ENCODE data around the gene BCAS2. TPM values are rescaled to one million over a fixed set of nuclear protein-coding genes. Genes with fewer than 3 reads are reported as not detected.
"Not testable (repeated sequence)": the region's sequence is repeated elsewhere in the genome, so short reads cannot be mapped to it uniquely, and the experiment has no call there.

The BCAS2 gene
- total RNA-seq (2014; rRNA removed; shearing (Covaris generic)): 123 and 148 TPM in 2 replicates

DNA sequence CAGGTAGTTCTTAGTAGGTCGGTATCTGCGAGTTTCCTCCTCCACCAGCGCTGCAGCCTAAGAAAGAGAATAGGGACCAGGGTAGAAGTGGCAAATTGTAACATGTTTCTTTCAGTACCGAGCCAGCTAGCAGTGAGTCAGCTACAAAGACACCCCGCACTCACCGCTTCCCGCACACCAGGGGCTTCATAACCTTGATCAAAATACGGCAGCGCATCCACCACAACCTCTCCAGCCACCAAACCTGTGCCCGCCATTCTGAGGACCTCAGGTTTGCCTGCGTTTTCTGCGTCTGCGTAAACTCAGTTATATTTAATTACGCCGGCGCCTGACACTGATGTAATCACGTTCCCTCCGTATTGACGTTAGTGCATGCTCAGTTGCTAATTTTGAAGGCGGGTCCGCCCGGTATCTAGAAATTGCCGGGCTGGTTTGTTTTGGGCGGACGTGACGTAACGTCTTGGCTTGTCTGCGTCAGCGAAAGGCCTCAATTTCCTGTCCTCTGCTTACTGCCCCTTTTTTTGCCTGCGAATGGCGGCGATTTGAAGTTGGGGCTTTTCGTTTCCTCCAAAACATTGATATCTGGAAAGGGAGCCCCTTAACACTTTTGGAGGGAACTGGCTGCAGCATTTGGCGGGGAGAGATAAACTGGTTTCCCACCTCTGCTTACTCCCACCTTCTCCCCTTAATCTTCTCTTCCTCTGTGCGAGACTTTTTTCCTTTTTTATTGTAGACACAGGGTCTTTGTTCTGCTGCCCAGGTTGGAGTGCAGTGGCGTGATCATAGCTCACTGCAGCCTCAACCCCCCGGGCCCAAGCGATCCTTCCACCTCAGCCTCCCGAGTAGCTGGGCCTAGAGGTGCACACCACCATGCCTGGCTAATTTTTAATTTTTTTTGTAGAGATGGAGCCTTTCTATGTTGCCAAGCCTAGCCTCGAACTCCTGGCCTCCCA, at the start of gene BCAS2:
Gene BCAS2, minus strand, starts transcription at position 281 of the 953 bp plus-strand sequence. Its CDS starts 24 bp downstream, at position 257.
- peak; percentile 99 for DNase-seq (ENCODE audit: low read depth)

DNA sequence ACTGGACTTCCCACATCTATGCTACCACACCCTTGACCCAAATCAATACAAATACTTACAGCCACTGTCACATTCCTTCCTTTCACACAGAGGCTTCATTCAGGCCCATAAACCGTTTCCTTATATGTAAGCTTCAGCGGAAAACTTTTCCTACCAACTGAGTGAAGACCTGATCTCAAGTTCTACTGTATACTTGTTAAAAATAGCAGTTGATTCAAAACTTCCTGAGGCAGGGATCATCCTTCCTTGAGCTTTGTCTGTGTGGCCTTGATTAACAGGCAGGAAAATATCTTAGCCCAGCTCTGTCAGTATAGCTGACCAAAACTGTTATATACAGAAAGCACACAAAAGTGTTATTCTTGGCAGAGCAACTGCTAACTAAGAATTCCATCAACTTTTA, 45.7 kb upstream of the BCAS2 start:
- no peak for DNase-seq (ENCODE audit: low read depth)

DNA sequence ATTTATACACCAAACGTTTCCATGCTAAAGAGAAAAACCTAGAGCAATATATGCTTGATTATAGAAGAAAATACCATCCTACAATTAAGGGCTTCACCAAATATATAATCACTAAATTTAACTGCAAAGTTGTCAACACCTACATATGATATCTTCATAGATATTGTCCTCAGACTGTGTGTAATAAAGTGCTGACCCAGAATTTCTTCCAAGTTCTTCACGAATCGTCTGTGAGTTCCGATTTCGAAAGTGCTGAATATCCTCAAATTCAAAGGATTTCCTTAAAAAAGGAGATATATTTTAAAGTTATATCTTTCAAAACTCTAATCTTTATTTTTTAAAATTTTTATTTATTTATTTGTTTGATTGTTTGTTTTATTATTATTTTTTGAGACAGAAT, 41.9 kb upstream of the BCAS2 start:
- no peak for DNase-seq (ENCODE audit: low read depth)

DNA sequence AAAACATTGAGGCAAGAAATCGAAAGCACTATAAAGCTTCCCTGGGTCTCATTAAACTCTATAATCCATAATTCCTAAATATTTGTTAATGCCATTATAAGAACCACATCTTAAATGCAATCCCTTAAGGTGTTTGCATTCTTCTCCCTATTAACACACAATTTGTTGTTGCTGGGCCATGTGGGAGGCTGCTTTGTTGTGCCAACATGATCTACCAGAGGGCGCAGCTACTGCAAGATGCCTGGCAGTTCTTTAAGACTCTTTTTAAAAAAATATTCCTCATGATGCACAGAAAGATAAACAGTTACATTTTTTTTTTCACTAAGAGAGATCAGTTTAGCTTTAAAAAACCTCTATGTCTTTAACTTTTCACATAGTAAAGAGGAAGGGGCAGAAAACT, 39.0 kb upstream of the BCAS2 start:
- DNase-seq (ENCODE audit: low read depth): no peak

DNA sequence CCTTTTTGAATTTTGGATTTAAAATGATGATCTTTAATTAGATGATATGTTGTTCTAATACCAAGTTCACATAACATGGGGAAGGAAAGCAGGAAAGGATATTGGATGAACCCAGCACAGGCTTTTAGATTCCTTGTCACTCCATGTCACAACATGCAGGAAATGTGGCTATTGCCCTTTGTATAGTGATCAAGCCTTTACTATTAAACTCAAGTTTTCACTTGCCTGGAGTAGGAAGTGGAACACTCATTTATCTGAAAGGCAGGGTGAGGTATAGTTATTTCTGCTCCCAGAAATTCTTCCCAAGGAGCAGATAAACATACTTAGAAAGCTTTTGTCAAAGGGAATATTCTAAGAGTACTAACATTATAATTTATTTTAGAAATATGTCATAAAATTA, 37.2 kb upstream of the BCAS2 start:
- DNase-seq (ENCODE audit: low read depth): no peak

DNA sequence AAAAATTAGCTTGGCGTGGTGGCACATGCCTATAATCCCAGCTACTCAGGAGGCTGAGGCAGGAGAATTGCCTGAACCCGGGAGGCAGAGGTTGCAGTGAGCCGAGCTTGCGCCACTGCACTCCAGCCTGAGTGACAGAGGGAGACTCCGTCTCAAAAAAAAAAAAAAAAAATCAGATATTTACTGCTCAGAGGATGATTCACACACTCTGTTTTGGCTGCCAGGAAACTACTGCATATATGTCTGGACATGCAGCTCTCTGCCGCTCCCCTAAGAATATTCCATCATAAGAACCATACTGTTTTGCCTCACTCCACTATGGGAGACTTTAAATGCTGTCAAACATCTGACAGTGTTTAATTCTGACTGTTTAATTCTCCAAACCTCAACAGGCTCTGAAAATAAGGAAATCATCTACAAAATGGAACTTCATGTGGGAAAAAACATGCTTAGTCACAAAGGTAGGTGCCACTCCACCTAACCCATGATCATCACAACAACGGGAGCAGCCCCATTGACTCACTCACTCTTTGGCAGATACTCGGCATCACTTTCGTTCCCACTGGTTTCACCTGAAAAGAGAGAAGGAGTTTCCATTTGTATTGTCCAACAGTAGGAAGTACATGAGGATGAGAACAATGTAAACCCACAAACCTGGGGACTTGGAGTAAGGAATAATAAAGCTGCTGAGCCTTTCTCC, 29.3 kb upstream of the BCAS2 start:
- DNase-seq (ENCODE audit: low read depth): peak; percentile 64

DNA sequence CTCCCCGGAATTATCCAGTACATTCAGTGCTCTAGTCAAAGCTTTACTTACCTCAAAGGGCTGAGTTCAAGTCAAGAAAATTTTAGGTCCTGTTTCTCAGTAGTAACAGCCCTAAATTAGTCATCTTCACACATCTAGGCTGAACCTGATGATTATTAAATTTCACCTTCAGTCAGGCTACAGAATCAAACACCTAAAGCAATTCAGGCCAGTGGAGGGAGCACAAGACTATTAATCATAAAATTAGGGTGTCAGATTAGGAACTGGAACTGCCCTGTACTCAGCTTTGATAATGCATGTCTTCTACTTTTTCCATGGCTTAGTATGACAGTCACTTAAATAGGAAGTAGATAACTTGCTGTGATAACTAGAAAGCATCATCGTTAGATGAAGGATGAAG, 28.4 kb upstream of the BCAS2 start:
- no peak for DNase-seq (ENCODE audit: low read depth)

DNA sequence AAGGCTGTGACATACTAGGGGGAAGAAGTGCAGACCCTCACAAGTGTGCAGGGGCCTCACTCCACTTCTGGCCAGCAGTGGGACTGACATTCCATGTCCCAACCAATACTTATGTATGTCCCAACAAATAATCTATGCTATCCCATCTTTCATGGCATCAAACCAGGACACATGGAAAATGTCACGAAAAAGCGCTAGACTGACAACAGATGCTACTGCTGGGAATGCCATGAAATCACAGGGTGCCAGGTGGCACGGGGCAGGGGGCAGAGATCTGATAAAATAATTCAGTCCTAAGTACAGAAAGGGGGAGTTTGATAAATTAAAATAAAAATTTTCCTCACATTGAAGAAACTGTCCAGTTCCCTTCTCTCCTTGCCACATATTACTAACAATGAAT, 27.6 kb upstream of the BCAS2 start:
- no peak for DNase-seq (ENCODE audit: low read depth)

DNA sequence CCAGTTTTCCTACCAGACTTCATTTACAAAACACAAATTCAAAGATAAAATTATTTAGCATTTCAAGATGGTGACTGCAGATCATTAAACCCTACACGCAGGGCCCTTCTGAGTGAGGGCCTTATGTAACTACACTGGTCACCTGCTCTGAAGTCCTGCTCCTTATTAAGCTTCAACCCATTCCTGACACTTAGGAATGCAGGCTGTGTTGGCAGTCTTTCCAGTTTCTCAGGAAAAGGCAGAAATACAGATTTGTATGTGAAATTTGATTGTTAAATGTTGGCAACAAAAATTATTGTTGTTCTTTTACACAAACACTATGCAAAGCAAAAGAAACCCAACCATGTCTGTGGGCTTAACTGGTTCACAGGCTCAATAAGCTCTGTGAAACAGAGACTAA, 25.8 kb upstream of the BCAS2 start:
- DNase-seq (ENCODE audit: low read depth): no peak

DNA sequence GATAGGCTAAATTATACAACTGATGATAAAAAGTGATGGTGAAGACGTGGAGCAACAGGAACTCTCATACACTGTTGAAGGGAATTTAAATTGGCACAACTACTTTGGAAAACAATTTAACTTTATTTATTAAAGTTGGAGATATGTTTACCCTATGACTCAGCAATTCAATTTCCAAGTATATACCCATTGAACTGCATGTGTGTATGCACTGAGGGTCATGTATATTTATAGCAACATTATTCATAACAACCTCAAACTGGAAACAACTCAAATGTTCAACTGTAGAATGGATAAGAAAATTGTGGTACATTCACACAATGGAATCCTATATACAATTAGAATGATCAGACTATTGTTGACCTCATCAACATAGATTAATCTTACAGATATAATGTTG, 16.5 kb upstream of the BCAS2 start:
- DNase-seq (ENCODE audit: low read depth): no peak

DNA sequence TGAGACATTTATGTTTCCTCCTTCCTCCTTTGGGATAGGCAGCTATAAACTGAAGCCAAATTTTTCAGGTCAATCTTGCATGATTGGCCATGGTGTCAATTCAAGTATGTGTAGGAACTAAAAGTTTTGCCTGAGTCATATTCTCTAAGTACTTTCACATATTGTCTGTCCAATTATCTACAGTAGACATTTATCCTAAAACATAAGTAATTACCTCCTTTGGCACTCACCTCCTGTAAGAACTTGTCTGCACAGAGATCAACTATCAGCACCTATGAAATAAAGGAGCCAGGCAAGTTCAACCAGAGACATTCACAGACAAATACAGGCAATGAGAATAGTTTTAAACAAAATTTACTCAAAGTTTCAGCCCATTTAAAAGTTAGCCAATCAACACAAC, 14.2 kb upstream of the BCAS2 start:
- DNase-seq (ENCODE audit: low read depth): no peak

DNA sequence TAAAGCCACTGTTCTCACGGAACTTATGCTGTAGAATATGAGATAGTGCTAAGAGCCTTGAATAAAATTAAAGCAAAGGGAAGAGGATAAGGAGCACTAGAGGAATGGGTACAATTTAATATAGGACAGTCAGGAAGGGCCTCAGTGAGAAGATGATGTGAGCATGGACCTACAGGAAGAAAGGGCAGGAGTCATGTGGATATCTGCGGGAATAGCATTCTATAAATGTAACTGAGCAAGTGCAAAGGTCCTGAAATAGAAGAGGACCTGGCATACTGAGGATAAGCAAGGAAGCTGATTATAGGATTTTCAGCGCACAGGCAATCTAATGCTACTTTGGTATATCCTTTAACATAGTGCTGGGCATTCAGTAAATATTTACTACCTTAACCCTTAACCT, 12.6 kb upstream of the BCAS2 start:
- no peak for DNase-seq (ENCODE audit: low read depth)

DNA sequence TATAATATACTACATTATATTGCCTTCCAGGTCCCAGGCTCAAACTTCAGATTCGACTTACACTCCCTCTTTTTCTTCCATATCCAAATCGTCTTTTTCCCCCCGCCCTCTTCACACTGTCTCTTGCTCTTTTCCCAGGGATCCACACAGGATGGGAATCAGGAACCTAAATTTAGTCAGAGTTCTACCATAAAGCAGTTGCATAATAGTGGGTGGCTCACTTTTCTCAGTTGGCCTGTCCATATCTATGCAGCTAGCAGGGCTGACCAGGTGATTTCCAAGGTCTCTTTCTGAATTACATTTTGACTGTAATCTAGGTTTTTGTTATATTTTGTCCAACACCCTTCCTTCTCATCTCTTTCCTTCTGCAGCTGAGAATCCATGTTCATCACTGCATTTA, 7.7 kb upstream of the BCAS2 start:
- no peak for DNase-seq (ENCODE audit: low read depth)

DNA sequence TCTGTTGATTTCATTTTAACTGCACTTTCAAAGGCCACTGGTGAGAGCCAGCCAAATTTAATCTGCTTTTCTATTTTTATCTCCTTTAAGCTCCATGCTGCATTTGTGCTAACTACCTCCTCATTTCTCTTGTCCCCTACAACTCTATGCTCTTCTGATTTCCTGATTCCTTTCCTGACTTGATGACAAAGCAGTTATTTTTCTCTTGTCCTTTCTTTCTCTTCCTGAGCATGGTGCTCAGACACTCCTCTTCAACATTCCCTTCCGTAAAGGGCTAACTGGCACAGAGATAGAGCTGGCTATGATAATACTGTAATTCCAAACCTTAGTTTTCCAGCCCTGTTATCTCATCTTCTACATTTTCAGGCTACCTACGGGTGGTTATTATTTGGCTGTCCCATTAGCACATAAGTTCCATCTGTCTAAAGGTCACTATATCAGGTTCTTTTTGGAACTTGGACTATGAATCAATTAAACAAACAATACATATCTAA, 6.8 kb upstream of the BCAS2 start:
- DNase-seq (ENCODE audit: low read depth): no peak

DNA sequence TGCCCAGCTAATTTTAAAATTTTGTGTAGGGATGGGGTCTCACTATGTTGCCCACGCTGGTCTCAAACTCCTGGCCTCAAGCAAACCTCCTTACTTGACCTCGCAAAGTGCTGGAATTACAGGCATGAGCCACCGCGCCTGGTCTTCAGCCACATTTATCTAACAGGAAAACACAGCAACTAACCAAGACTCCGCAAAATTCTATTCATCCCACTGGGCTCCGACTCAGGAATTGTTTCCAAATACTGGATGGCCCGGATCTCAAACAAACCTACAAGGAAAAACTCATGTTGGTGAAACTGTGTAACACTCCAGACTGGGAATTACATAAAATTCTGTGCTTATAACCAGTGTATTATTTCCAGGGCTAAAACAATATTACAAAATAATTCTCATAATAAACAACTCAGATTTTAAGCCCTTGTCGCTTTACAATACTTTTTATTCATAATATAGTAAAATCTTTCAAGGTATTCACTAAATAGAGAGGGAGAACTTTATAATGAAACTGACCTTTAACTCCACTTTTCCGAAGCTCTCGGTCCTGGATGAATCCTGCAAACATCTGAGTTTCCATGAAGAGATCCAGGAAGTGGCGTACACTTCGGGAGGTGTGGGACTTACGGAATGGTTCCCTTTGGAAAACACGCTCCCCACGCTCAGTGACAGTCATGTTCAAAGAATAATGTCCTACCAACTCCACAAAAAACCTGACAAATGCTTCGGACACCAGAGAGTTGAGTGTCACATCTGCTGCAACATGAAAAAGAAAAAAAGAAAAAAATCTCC, 6.0 kb upstream of the BCAS2 start:
- no peak for DNase-seq (ENCODE audit: low read depth)

DNA sequence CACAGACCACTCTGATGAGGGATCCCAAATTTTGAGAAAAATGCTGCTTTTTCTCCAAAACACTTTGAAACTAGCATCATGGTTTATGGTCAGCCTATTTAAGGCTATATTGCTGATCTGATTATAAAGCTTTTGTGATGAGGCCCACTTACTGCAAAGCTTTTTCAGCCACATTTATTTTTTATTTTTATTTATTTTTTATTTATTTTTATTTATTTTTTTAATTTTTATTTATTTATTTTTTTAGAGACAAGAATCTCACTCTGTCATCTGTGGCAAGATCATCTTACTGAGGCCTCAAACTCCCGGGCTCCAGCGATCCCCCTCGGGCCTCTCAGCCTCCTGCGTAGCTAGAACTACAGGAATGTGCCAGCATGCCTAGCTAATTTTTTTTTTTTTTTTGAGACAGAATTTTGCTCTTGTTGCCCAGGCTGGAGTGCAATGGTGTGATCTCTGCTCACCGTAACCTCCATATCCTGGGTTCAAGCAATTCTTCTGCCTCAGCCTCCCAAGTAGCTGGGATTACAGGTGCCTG, 5.2 kb upstream of the BCAS2 start:
- no peak for DNase-seq (ENCODE audit: low read depth)

DNA sequence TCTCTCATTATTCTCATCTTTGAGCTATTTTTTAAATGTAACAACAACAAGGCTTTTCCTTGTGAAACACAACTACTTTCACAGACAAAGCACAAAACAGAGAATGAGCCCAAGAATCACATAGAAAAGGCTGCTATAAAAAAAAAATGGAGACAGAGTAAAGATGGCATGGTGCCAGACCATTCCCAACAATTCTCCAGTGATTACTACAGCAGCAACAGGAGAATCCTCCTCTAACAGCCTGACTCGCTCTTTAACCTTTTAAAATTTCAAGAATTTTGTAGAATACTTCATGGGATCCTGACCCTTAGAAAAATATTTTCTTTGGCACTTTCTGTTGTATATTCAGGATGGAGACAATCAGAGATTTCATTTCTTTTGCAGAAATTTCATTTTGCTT, 3.8 kb upstream of the BCAS2 start:
- no peak for DNase-seq (ENCODE audit: low read depth)

DNA sequence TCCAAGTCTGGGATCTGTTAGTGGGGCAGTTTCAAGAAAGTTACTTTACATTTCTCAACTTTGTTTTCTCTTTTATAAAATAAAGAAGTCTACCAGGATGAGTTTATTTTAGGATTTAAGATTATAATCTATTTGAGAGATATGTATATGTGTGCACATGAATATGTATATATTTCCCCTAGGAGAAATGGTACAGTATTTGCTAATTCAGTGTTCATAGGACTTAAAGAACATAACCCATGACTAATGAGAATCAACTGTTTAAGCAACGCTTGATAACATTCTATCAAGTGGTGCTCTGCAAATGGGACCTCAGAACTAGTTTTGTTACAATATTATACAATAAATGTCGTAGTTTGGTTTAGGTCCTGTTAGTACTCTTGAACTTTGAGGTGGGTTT, 7.0 kb downstream of the BCAS2 start:
- DNase-seq (ENCODE audit: low read depth): no peak

DNA sequence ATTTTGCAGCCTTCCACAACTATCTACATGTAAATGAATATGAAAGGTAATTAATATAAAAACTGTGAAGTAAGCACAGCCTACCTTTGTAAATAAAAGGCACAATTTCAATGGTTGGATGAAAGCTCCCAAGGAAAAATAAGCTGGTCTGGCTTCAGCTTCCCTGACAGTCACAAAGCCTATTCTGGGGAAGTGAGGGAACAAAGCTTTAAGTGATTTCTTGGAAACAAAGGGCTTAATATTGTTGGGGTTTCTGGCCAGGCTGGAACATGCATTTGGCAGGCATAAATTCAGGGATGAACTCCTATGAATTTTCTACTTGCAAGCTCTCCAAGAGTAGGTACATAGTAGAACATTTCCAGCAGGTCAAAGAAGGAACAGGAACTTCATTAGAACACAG, 17.3 kb downstream of the BCAS2 start:
- no peak for DNase-seq (ENCODE audit: low read depth)

DNA sequence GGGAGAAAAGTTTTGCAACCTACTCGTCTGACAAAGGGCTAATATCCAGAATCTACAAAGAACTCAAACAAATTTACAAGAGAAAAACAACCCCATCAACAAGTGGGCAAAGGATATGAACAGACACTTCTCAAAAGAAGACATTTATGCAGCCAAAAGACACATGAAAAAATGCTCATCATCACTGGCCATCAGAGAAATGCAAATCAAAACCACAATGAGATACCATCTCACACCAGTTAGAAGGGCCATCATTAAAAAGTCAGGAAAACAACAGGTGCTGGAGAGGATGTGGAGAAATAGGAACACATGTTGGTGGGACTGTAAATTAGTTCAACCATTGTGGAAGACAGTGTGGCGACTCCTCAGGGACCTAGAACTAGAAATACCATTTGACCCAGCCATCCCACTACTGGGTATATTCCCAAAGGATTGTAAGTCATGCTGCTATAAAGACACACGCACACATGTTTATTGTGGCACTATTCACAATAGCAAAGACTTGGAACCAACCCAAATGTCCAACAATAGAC, 18.4 kb downstream of the BCAS2 start:
- DNase-seq (ENCODE audit: low read depth): not testable (repeated sequence)

DNA sequence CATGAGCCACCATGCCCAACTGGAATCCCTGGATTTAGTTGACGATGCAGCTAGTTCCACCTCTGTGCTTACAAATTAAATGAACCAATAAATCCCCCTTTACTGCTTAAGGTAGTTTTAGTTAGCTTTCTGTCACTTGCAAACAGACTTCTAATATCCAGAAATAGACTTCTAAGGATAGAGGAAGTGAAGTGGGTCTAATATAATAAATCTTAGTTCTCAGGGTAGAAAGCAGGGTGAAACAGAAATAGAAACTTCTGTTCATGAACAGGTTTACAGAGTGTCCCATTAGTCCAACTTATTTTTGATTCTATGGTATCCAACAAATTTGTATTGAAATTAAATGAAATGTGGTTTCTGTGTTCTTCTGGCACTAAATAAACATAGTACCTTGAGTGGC, 20.1 kb downstream of the BCAS2 start:
- no peak for DNase-seq (ENCODE audit: low read depth)

DNA sequence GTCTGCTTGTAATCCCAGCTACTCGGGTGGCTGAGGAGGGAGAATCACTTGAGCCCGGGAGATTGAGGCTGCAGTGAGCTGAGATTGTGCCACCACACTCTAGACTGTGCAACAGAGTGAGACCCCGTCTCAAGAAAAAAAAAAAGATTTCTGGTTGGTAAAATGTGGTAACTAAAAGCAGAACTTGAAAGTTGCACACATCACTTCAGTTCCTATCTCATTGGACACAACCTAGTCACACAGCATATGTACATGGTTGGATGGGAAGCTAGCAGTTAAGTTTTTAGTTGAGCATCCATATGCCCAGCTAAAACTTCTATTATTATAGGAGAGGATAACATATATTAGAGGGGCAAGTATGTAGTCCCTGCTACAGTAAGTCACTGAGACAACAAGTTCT, 22.1 kb downstream of the BCAS2 start:
- no peak for DNase-seq (ENCODE audit: low read depth)
